GM12878 (cell line): ENCODE measurements around the gene PTPN12.
"Not testable (repeated sequence)": the region's sequence is repeated elsewhere in the genome, so short reads cannot be mapped to it uniquely, and the experiment has no call there.

ENCODE experiments used
- EP300 ChIP-seq, 2 experiments: fragments of 150-350 bp in 1 of 2; IDR thresholded peaks; 2 replicates each; pipeline ENCODE4 v1.6.1; 2011 to 2012; ENCODE audit warnings: low read depth in 2 of 2, low read length in 2 of 2, borderline replicate concordance in 1 of 2, improper control_type of control experiment in 1 of 2, inconsistent platforms in 1 of 2; ENCODE audit not compliant: control insufficient read depth in 1 of 2
- RAD21 ChIP-seq: IDR thresholded peaks from 2 replicates; pipeline ENCODE4 v1.6.1; 2011; ENCODE audit warnings: mild to moderate bottlenecking, low read depth, low read length, moderate library complexity; ENCODE audit not compliant: insufficient read depth
- TAF1 ChIP-seq: IDR thresholded peaks from 2 replicates; pipeline ENCODE4 v1.6.1; 2011; ENCODE audit warnings: mild to moderate bottlenecking, low read depth, low read length, borderline replicate concordance
- TF ChIP-seq, protein P1 (sequence below): IDR thresholded peaks from 2 replicates; pipeline ENCODE4 v1.6.1; 2012; ENCODE audit warnings: improper control_type of control experiment, low read depth, low read length; ENCODE audit not compliant: insufficient replicate concordance

DNA sequence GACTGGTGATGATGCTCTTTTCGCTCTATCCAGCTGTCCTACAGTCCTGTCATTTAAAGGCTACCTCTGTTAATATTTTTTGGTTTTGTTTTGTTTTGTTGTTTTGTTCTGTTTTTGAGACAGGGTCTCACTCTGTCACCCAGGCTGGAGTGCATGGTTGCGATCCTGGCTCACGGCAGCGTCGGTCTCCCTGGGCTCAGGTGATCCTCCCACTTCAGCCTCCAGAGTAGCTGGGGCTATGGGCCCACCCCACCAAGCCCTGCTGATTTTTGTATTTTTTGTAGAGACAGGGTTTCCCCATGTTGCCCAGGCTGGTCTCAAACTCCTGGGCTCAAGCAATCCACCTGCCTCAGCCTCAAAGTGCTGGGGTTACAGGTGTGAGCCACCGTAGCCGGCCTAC lies 3.9 kb downstream of the PTPN12 start:
- TF ChIP-seq, protein P1, sequence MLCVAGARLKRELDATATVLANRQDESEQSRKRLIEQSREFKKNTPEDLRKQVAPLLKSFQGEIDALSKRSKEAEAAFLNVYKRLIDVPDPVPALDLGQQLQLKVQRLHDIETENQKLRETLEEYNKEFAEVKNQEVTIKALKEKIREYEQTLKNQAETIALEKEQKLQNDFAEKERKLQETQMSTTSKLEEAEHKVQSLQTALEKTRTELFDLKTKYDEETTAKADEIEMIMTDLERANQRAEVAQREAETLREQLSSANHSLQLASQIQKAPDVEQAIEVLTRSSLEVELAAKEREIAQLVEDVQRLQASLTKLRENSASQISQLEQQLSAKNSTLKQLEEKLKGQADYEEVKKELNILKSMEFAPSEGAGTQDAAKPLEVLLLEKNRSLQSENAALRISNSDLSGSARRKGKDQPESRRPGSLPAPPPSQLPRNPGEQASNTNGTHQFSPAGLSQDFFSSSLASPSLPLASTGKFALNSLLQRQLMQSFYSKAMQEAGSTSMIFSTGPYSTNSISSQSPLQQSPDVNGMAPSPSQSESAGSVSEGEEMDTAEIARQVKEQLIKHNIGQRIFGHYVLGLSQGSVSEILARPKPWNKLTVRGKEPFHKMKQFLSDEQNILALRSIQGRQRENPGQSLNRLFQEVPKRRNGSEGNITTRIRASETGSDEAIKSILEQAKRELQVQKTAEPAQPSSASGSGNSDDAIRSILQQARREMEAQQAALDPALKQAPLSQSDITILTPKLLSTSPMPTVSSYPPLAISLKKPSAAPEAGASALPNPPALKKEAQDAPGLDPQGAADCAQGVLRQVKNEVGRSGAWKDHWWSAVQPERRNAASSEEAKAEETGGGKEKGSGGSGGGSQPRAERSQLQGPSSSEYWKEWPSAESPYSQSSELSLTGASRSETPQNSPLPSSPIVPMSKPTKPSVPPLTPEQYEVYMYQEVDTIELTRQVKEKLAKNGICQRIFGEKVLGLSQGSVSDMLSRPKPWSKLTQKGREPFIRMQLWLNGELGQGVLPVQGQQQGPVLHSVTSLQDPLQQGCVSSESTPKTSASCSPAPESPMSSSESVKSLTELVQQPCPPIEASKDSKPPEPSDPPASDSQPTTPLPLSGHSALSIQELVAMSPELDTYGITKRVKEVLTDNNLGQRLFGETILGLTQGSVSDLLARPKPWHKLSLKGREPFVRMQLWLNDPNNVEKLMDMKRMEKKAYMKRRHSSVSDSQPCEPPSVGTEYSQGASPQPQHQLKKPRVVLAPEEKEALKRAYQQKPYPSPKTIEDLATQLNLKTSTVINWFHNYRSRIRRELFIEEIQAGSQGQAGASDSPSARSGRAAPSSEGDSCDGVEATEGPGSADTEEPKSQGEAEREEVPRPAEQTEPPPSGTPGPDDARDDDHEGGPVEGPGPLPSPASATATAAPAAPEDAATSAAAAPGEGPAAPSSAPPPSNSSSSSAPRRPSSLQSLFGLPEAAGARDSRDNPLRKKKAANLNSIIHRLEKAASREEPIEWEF: not testable (repeated sequence)
- TF ChIP-seq EP300 (IDR thresholded peaks at IDR 0.05; ENCODE audit: borderline replicate concordance in 1 of 2, control insufficient read depth in 1 of 2, low read depth in 2 of 2, low read length in 2 of 2); RAD21; TAF1: not testable (repeated sequence)
